SK-N-SH (cell line): ENCODE results near the gene HTR1E. TPM values are rescaled to one million over a fixed set of nuclear protein-coding genes. Genes with fewer than 3 reads are reported as not detected.

Experiments
- CTCF ChIA-PET: fragments of 300-600, 350-600 bp; formaldehyde crosslinking; extraction: SDS; loops from one replicate; lab custom pipeline; 2021; lab: Yijun Ruan, JAX
- POLR2A ChIA-PET: fragments of 350-600 bp; sonication (Branson Sonifier 250); formaldehyde crosslinking; extraction: SDS; loops from one replicate; lab custom pipeline; 2020; ENCODE audit warnings: antibody characterized with exemption, inconsistent platforms; lab: Yijun Ruan, JAX
- DNase-seq: peaks from one replicate; pipeline ENCODE4 v3.0.0; 2012
- H2AFZ ChIP-seq: fragments of 200-600 bp; sonication (generic); 2 replicates; pipeline ENCODE4 v1.8.1; 2016; ENCODE audit warnings: antibody characterized with exemption, mild to moderate bottlenecking, low read depth
- H3F3A ChIP-seq: fragments of 200-600 bp; sonication (generic); replicated peaks from 2 replicates; pipeline ENCODE3; 2016; ENCODE audit warnings: antibody characterized with exemption, mild to moderate bottlenecking; ENCODE audit not compliant: insufficient read depth
- H3K27ac ChIP-seq, 2 experiments: fragments of 200-500 bp in 1 of 2; fragments of 200-600 bp in 1 of 2; sonication (Bioruptor generic) in 1 of 2; sonication (generic), shearing (Covaris generic) in 1 of 2; 2 replicates each; pipeline versions ENCODE4 v1.5.1 to v1.6.1; 2014 to 2016; ENCODE audit warnings: low read depth in 2 of 2, inconsistent platforms in 1 of 2, low read length in 1 of 2, mild to moderate bottlenecking in 1 of 2, mixed read lengths in 1 of 2
- H3K27me3 ChIP-seq: fragments of 200-600 bp; sonication (generic), shearing (Covaris generic); 2 replicates; pipeline ENCODE4 v1.6.1; 2016; ENCODE audit warnings: mixed run types; ENCODE audit not compliant: insufficient read depth
- H3K36me3 ChIP-seq, 2 experiments: fragments of 200-500 bp in 1 of 2; fragments of 200-600 bp in 1 of 2; sonication (Bioruptor generic) in 1 of 2; sonication (generic) in 1 of 2; replicated peaks in 1 of 2; 2 replicates each; pipeline versions ENCODE3 to v1.5.1; 2014 to 2016; ENCODE audit warnings: low read length in 1 of 2, mild to moderate bottlenecking in 1 of 2; ENCODE audit not compliant: insufficient read depth in 2 of 2, control insufficient read depth in 1 of 2
- H3K4me1 ChIP-seq, 2 experiments: fragments of 200-500 bp in 1 of 2; fragments of 200-600 bp in 1 of 2; sonication (Bioruptor generic) in 1 of 2; sonication (generic), shearing (Covaris generic) in 1 of 2; 2 replicates each; pipeline versions ENCODE4 v1.5.1 to v1.6.1; 2014 to 2016; ENCODE audit warnings: low read depth in 1 of 2, low read length in 1 of 2, mixed run types in 1 of 2; ENCODE audit not compliant: insufficient read depth in 2 of 2, control insufficient read depth in 1 of 2
- H3K4me2 ChIP-seq: fragments of 200-600 bp; sonication (generic), shearing (Covaris generic); 2 replicates; pipeline ENCODE4 v1.6.1; 2017; ENCODE audit warnings: mixed run types
- H3K4me3 ChIP-seq, 2 experiments: fragments of 200-500 bp in 1 of 2; fragments of 200-600 bp in 1 of 2; sonication (Bioruptor generic) in 1 of 2; sonication (generic), shearing (Covaris generic) in 1 of 2; 2 replicates each; pipeline versions ENCODE4 v1.5.1 to v1.8.1; 2014 to 2016; ENCODE audit warnings: low read depth in 2 of 2, inconsistent platforms in 1 of 2, low read length in 1 of 2, mild to moderate bottlenecking in 1 of 2, mixed read lengths in 1 of 2, moderate library complexity in 1 of 2
- H3K79me2 ChIP-seq: fragments of 200-600 bp; sonication (generic); 2 replicates; pipeline ENCODE4 v1.8.1; 2017; ENCODE audit warnings: mild to moderate bottlenecking; ENCODE audit not compliant: insufficient read depth
- H3K9ac ChIP-seq: fragments of 200-600 bp; sonication (generic); 2 replicates; pipeline ENCODE4 v1.6.1; 2017; ENCODE audit warnings: mixed run types
- H3K9me2 ChIP-seq: fragments of 200-600 bp; sonication (generic); 2 replicates; pipeline ENCODE4 v1.6.1; 2017; ENCODE audit warnings: mixed run types
- H3K9me3 ChIP-seq: fragments of 200-600 bp; sonication (generic); 2 replicates; pipeline ENCODE4 v1.6.1; 2017; ENCODE audit warnings: mixed run types, mild to moderate bottlenecking, moderate library complexity
- H4K20me1 ChIP-seq: fragments of 200-600 bp; sonication (generic); 2 replicates; pipeline ENCODE4 v1.6.1; 2017; ENCODE audit warnings: mild to moderate bottlenecking, mixed run types; ENCODE audit not compliant: insufficient read depth
- FOXM1 ChIP-seq: IDR thresholded peaks from 2 replicates; pipeline ENCODE4 v1.4.0; 2012; ENCODE audit warnings: low read depth, mild to moderate bottlenecking
- GABPA ChIP-seq: IDR thresholded peaks from 2 replicates; pipeline ENCODE4 v1.4.0; 2012; ENCODE audit warnings: low read depth, mild to moderate bottlenecking
- MEF2A ChIP-seq: IDR thresholded peaks from 2 replicates; pipeline ENCODE4 v1.4.0; 2012; ENCODE audit warnings: low read depth, borderline replicate concordance
- POLR2AphosphoS5 ChIP-seq: IDR thresholded peaks from 2 replicates; pipeline ENCODE4 v1.6.1; 2012; ENCODE audit warnings: low read depth, low read length
- RCOR1 ChIP-seq: fragments of 150-350 bp; IDR thresholded peaks from 2 replicates; pipeline ENCODE4 v1.6.1; 2017; ENCODE audit warnings: antibody characterized with exemption, low read length
- RFX5 ChIP-seq: IDR thresholded peaks from 2 replicates; pipeline ENCODE4 v1.6.1; 2012; ENCODE audit warnings: mild to moderate bottlenecking, improper control_type of control experiment, low read length
- RXRA ChIP-seq: IDR thresholded peaks from 2 replicates; pipeline ENCODE4 v1.4.0; 2012; ENCODE audit warnings: low read depth, mild to moderate bottlenecking, borderline replicate concordance
- TEAD4 ChIP-seq: IDR thresholded peaks from 2 replicates; pipeline ENCODE4 v1.4.0; 2012; ENCODE audit warnings: mild to moderate bottlenecking, borderline replicate concordance; ENCODE audit not compliant: insufficient read depth
- WGBS: methylation state at CpG from one replicate; pipeline ENCODE4 v1.1.6; 2017; ENCODE audit warnings: low lambda C conversion rate; 5-methylcytosine and 5-hydroxymethylcytosine counted together
- polyA plus RNA-seq, 3 experiments: library from polyadenylated mRNA; depleted of rRNA; stranded (reverse); fragments of >200 nt; gene quantifications; 2 replicates each; pipeline ENCODE4 v1.2.3, GENCODE V29; 2012
- TF ChIP-seq, protein P1 (sequence below): IDR thresholded peaks from 2 replicates; pipeline ENCODE4 v1.4.0; 2012; ENCODE audit warnings: low read depth, borderline replicate concordance
- TF ChIP-seq, protein P2 (sequence below): fragments of 150-350 bp; IDR thresholded peaks from 2 replicates; pipeline ENCODE4 v1.6.1; 2017; ENCODE audit warnings: antibody characterized with exemption, low read length, low read depth, borderline replicate concordance
- TF ChIP-seq, protein P3 (sequence below): IDR thresholded peaks from 2 replicates; pipeline ENCODE4 v1.4.0; 2012; ENCODE audit warnings: low read depth
- TF ChIP-seq, protein P4 (sequence below): IDR thresholded peaks from 2 replicates; pipeline ENCODE4 v1.4.0; 2012; ENCODE audit warnings: low read depth, borderline replicate concordance
- TF ChIP-seq, protein P5 (sequence below): IDR thresholded peaks from 2 replicates; pipeline ENCODE4 v1.6.1; 2012; ENCODE audit warnings: mild to moderate bottlenecking, low read depth, low read length, moderate library complexity

HTR1E gene
- polyA plus RNA-seq, 1 of the 3 experiments (the other 2 are of a cell fraction), result 0.02 TPM

DNA sequence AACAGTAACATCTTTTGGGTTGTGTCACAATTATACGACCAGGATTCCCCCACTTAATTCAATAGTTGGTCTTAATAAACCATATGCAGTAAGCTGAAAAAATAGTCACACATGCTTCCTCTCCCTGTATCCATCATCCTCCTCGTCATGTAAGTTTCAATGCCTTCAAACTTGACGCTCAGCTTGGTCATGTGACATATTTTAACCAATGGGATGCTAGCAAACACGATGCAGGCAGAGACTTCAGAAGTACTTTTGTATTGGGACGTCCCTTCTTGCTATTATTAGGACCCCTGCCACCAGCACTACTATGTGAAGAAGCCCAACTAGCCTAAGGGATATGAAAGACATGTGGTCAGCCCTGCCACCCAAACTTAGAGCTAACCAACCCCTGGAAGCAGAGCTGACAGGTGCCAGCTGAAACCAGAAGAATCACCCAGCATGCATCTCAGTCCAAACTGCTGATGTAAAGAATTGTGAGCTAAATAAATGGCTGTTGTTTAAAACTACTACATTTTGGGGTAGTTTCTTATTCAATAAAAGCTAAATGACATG, 108.3 kb downstream of the HTR1E start:
- H4K20me1 ChIP-seq, result no peaks in the 10 kb centered on the region
- no peaks in the 10 kb centered on the region for H3K36me3 ChIP-seq
- no peaks in the 10 kb centered on the region for H3K27me3 ChIP-seq
- H3K79me2 ChIP-seq, result no peaks in the 10 kb centered on the region
- ChIA-PET POLR2A (no interaction called here), CTCF (interaction anchor here (0.7 to 2.2 kb wide), 2 partner anchors 21 to 33 kb away, joined by 3 to 6 read pairs; no protein-coding TSS in a partner anchor)
- H3K9me2 ChIP-seq, result no peaks in the 10 kb centered on the region
- no peak overlapping the region for H2AFZ ChIP-seq
- no peaks in the 10 kb centered on the region for H3F3A ChIP-seq
- TF ChIP-seq MEF2A, result no peak
- no peak for TF ChIP-seq RXRA
- no peak for TF ChIP-seq FOXM1
- TF ChIP-seq RFX5, result no peak
- no peak for TF ChIP-seq GABPA
- TF ChIP-seq, protein P1, sequence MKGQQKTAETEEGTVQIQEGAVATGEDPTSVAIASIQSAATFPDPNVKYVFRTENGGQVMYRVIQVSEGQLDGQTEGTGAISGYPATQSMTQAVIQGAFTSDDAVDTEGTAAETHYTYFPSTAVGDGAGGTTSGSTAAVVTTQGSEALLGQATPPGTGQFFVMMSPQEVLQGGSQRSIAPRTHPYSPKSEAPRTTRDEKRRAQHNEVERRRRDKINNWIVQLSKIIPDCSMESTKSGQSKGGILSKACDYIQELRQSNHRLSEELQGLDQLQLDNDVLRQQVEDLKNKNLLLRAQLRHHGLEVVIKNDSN, result no peak
- TF ChIP-seq, protein P2, sequence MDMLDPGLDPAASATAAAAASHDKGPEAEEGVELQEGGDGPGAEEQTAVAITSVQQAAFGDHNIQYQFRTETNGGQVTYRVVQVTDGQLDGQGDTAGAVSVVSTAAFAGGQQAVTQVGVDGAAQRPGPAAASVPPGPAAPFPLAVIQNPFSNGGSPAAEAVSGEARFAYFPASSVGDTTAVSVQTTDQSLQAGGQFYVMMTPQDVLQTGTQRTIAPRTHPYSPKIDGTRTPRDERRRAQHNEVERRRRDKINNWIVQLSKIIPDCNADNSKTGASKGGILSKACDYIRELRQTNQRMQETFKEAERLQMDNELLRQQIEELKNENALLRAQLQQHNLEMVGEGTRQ, result no peak
- TF ChIP-seq, protein P3, sequence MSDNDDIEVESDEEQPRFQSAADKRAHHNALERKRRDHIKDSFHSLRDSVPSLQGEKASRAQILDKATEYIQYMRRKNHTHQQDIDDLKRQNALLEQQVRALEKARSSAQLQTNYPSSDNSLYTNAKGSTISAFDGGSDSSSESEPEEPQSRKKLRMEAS, result no peak
- TF ChIP-seq, protein P4, sequence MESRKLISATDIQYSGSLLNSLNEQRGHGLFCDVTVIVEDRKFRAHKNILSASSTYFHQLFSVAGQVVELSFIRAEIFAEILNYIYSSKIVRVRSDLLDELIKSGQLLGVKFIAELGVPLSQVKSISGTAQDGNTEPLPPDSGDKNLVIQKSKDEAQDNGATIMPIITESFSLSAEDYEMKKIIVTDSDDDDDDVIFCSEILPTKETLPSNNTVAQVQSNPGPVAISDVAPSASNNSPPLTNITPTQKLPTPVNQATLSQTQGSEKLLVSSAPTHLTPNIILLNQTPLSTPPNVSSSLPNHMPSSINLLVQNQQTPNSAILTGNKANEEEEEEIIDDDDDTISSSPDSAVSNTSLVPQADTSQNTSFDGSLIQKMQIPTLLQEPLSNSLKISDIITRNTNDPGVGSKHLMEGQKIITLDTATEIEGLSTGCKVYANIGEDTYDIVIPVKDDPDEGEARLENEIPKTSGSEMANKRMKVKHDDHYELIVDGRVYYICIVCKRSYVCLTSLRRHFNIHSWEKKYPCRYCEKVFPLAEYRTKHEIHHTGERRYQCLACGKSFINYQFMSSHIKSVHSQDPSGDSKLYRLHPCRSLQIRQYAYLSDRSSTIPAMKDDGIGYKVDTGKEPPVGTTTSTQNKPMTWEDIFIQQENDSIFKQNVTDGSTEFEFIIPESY, result no peak
- no peak for TF ChIP-seq RCOR1
- TF ChIP-seq TEAD4, result no peak
- no peak for TF ChIP-seq POLR2AphosphoS5
- TF ChIP-seq, protein P5, sequence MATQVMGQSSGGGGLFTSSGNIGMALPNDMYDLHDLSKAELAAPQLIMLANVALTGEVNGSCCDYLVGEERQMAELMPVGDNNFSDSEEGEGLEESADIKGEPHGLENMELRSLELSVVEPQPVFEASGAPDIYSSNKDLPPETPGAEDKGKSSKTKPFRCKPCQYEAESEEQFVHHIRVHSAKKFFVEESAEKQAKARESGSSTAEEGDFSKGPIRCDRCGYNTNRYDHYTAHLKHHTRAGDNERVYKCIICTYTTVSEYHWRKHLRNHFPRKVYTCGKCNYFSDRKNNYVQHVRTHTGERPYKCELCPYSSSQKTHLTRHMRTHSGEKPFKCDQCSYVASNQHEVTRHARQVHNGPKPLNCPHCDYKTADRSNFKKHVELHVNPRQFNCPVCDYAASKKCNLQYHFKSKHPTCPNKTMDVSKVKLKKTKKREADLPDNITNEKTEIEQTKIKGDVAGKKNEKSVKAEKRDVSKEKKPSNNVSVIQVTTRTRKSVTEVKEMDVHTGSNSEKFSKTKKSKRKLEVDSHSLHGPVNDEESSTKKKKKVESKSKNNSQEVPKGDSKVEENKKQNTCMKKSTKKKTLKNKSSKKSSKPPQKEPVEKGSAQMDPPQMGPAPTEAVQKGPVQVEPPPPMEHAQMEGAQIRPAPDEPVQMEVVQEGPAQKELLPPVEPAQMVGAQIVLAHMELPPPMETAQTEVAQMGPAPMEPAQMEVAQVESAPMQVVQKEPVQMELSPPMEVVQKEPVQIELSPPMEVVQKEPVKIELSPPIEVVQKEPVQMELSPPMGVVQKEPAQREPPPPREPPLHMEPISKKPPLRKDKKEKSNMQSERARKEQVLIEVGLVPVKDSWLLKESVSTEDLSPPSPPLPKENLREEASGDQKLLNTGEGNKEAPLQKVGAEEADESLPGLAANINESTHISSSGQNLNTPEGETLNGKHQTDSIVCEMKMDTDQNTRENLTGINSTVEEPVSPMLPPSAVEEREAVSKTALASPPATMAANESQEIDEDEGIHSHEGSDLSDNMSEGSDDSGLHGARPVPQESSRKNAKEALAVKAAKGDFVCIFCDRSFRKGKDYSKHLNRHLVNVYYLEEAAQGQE, result no peak
- H3K27ac ChIP-seq, result no peak overlapping the region
- no peaks in the 10 kb centered on the region for H3K4me1 ChIP-seq
- H3K9me3 ChIP-seq, result no peaks in the 10 kb centered on the region
- DNase-seq, result no peak
- no peak overlapping the region for H3K4me3 ChIP-seq
- WGBS, result 19% methylated on average over 5 of the region's 5 CpGs
- H3K4me2 ChIP-seq, result no peak overlapping the region
- H3K9ac ChIP-seq, result no peak overlapping the region
